CD4-positive, alpha-beta T cell (primary cell): ENCODE measurements around the gene GABRB1. TPM values are rescaled to one million over a fixed set of nuclear protein-coding genes. Genes with fewer than 3 reads are reported as not detected.

ENCODE experiments used
- ATAC-seq: fragments of 200-7000 bp; cut with Tn5 transposase; one replicate; pipeline ENCODE4 v1.10.0; 2022; ENCODE audit warnings: mild to moderate bottlenecking; ENCODE audit not compliant: poor library complexity
- CTCF ChIA-PET: fragments of 350-600 bp; sonication (Branson Sonifier 250); formaldehyde crosslinking; loops from one replicate; lab custom pipeline; 2021; ENCODE audit warnings: antibody characterized with exemption, inconsistent platforms; lab: Charles Lee
- POLR2A ChIA-PET: fragments of 350-600 bp; sonication (Branson Sonifier 250); formaldehyde crosslinking; loops from one replicate; lab custom pipeline; 2021; ENCODE audit warnings: antibody characterized with exemption, inconsistent platforms; lab: Charles Lee
- DNase-seq, 14 experiments: peaks; one replicate each; pipeline ENCODE4 v3.0.0-alpha.2; 2013 to 2020; ENCODE audit warnings: mixed read lengths in 2 of 14
- H3K27ac ChIP-seq, 2 donors: one replicate each; pipeline versions ENCODE4 v1.5.1 to v1.7.0; 2013; ENCODE audit warnings: low read length in 2 of 2, low read depth in 1 of 2, mild to moderate bottlenecking in 1 of 2
- H3K27me3 ChIP-seq, 2 experiments: 1 replicate in 1 of 2; 2 replicates in 1 of 2; pipeline versions ENCODE4 v1.6.1 to v1.7.0; 2013; ENCODE audit warnings: low read length in 2 of 2, control low read depth in 1 of 2, mild to moderate bottlenecking in 1 of 2, moderate library complexity in 1 of 2; ENCODE audit not compliant: insufficient read depth in 2 of 2, control insufficient read depth in 1 of 2
- H3K36me3 ChIP-seq: one replicate; pipeline ENCODE4 v1.6.1; 2013; ENCODE audit warnings: low read length, control low read depth; ENCODE audit not compliant: insufficient read depth
- H3K4me1 ChIP-seq: one replicate; pipeline ENCODE4 v1.6.1; 2013; ENCODE audit warnings: low read length, control low read depth; ENCODE audit not compliant: insufficient read depth
- H3K4me3 ChIP-seq: one replicate; pipeline ENCODE4 v1.5.1; 2013; ENCODE audit warnings: mild to moderate bottlenecking, low read length, moderate library complexity
- H3K9me3 ChIP-seq, 2 experiments: 1 replicate in 1 of 2; 2 replicates in 1 of 2; pipeline versions ENCODE4 v1.6.1 to v1.7.0; 2013; ENCODE audit warnings: low read length in 2 of 2, mild to moderate bottlenecking in 2 of 2, control low read depth in 1 of 2, moderate library complexity in 1 of 2; ENCODE audit not compliant: control insufficient read depth in 1 of 2, insufficient read depth in 1 of 2
- H3K27ac Mint-ChIP-seq: one replicate; pipeline ENCODE4 v1.8.0; 2020; ENCODE audit warnings: mixed read lengths
- H3K27me3 Mint-ChIP-seq: one replicate; pipeline ENCODE4 v1.8.0; 2021; ENCODE audit warnings: mixed read lengths
- H3K36me3 Mint-ChIP-seq: one replicate; pipeline ENCODE4 v1.8.0; 2021; ENCODE audit warnings: low read depth, mixed read lengths
- H3K4me1 Mint-ChIP-seq: one replicate; pipeline ENCODE4 v1.8.0; 2021; ENCODE audit warnings: low read depth, mixed read lengths
- H3K4me3 Mint-ChIP-seq: one replicate; pipeline ENCODE4 v1.8.0; 2020; ENCODE audit warnings: mild to moderate bottlenecking, mixed read lengths
- H3K9me3 Mint-ChIP-seq: one replicate; pipeline ENCODE4 v1.8.0; 2020; ENCODE audit warnings: mixed read lengths
- intact Hi-C, 2 experiments: fragments of 100-400 bp; cut with DNase I in 1 of 2; cut with micrococcal nuclease in 1 of 2; formaldehyde crosslinking; loops; one replicate each; pipeline versions ENCODE4 v1.15.1 to v1.9.0; 2023 to 2025; cut with DNase I, micrococcal nuclease
- total RNA-seq, 174 experiments: library from RNA in 2 of 174; stranded (reverse) in 2 of 174; gene quantifications; one replicate each; pipeline ENCODE4 v1.2.3 and lab custom pipeline; 2021 to 2026
- TF ChIP-seq, protein P1 (sequence below): fragments of 200-600 bp; IDR thresholded peaks from one replicate; pipeline ENCODE4 v1.8.0; 2022; ENCODE audit warnings: antibody characterized with exemption, mild to moderate bottlenecking

GABRB1 gene
- total RNA-seq, 2 experiments from 2014 or later, result not detected

DNA sequence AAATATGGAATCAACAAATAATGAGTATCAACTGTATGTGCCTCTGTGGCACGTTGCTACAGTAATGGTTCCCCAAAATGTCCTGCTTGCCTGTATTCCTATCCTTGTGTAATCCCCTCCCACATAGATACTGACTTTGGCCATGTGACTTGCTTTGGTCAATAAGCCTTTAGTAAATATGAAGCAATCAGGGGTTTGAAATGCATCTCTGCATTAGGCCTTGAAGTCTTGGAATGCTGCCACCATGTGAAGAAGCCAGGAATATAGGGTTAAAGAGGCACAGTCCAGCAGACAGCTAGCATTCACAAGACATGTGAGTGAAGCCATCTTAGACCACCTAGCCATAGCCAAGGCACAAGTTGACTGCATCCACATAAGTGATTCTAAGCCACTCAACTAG lies 190.9 kb downstream of the GABRB1 start:
- Histone ChIP-seq H3K27me3 (no peaks in the 10 kb centered on the region), H3K36me3 (no peaks in the 10 kb centered on the region), H3K4me3 (no peak overlapping the region), H3K9me3 (no peaks in the 10 kb centered on the region), H3K4me1 (no peaks in the 10 kb centered on the region), H3K27ac (no peak overlapping the region)
- CTCF ChIA-PET, result no interaction called here
- H3K4me3 Mint-ChIP-seq, result no peak overlapping the region
- peaks cover 12% of the 10 kb centered on the region for H3K27me3 Mint-ChIP-seq
- H3K4me1 Mint-ChIP-seq, result no peaks in the 10 kb centered on the region
- POLR2A ChIA-PET, result no interaction called here
- no peaks in the 10 kb centered on the region for H3K9me3 Mint-ChIP-seq
- intact Hi-C loops, result no loop called here
- ATAC-seq (no peak), DNase-seq (no peak)
- no peak overlapping the region for H3K27ac Mint-ChIP-seq
- TF ChIP-seq, protein P1, sequence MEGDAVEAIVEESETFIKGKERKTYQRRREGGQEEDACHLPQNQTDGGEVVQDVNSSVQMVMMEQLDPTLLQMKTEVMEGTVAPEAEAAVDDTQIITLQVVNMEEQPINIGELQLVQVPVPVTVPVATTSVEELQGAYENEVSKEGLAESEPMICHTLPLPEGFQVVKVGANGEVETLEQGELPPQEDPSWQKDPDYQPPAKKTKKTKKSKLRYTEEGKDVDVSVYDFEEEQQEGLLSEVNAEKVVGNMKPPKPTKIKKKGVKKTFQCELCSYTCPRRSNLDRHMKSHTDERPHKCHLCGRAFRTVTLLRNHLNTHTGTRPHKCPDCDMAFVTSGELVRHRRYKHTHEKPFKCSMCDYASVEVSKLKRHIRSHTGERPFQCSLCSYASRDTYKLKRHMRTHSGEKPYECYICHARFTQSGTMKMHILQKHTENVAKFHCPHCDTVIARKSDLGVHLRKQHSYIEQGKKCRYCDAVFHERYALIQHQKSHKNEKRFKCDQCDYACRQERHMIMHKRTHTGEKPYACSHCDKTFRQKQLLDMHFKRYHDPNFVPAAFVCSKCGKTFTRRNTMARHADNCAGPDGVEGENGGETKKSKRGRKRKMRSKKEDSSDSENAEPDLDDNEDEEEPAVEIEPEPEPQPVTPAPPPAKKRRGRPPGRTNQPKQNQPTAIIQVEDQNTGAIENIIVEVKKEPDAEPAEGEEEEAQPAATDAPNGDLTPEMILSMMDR, result no peak
- no peaks in the 10 kb centered on the region for H3K36me3 Mint-ChIP-seq

DNA sequence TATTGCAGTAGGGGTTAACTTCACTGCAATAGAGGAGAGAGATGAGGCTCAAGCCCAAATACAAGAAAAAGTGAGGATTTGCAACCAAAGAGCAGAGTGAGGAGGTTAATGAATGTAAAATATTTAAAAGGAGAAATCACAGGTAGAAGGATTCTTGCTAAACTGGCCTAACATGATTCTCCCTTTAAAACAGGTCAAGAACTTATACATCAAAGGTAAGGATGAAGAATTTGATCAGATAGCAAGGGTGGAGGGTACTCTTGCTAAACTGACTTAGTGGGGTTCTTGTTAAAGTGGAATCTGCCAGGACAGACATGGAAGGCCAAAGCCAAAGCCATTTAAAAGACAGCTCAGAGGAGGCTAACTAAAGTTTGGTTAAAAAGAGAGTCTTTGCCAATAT lies 193.0 kb downstream of the GABRB1 start:
- Histone ChIP-seq H3K9me3 (no peaks in the 10 kb centered on the region), H3K36me3 (no peaks in the 10 kb centered on the region), H3K27ac (no peak overlapping the region), H3K4me3 (no peak overlapping the region), H3K4me1 (no peaks in the 10 kb centered on the region), H3K27me3 (no peaks in the 10 kb centered on the region)
- TF ChIP-seq, protein P1, result no peak
- no peak overlapping the region for H3K27ac Mint-ChIP-seq
- no peaks in the 10 kb centered on the region for H3K4me1 Mint-ChIP-seq
- ChIA-PET CTCF (no interaction called here), POLR2A (no interaction called here)
- H3K4me3 Mint-ChIP-seq, result no peak overlapping the region
- ATAC-seq (no peak), DNase-seq (no peak)
- intact Hi-C loops, result no loop called here
- H3K9me3 Mint-ChIP-seq, result no peaks in the 10 kb centered on the region
- H3K27me3 Mint-ChIP-seq, result peaks cover 16% of the 10 kb centered on the region
- H3K36me3 Mint-ChIP-seq, result no peaks in the 10 kb centered on the region

DNA sequence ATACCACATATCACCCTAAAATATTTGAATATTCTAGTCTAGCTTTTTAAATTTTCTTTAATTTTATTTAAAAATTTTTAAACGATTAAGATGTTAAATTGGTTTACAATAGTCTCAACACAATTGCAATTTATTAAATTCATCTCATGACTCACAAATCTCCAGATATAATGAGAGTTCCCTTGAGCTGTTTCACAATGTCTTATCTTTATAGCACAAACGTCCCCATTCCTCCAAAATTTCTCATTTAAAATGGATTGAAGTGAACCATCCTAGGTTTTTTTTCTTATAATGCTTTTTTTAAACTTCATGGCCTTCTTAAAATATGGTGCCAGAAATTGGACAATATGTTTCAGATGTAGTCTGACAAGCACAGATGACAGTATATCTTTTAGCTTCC lies 204.4 kb downstream of the GABRB1 start:
- intact Hi-C loops, result no loop called here
- ChIA-PET POLR2A (no interaction called here), CTCF (interaction anchor here (0.6 kb wide), 1 partner anchor 64 kb away, joined by 3 read pairs; no protein-coding TSS in a partner anchor)
- TF ChIP-seq, protein P1, result no peak
- no peaks in the 10 kb centered on the region for H3K27me3 ChIP-seq
- H3K4me1 ChIP-seq, result no peaks in the 10 kb centered on the region
- Mint-ChIP-seq H3K27me3 (no peaks in the 10 kb centered on the region), H3K9me3 (no peaks in the 10 kb centered on the region), H3K4me3 (no peak overlapping the region), H3K27ac (no peak overlapping the region), H3K36me3 (no peaks in the 10 kb centered on the region), H3K4me1 (no peaks in the 10 kb centered on the region)
- ATAC-seq (no peak), DNase-seq (no peak)
- H3K9me3 ChIP-seq, result no peaks in the 10 kb centered on the region
- H3K4me3 ChIP-seq, result no peak overlapping the region
- H3K27ac ChIP-seq, result no peak overlapping the region
- no peaks in the 10 kb centered on the region for H3K36me3 ChIP-seq
